Left ventricle myocardium superior (tissue), 1 donor: ENCODE results near the gene LIG1. TPM values are rescaled to one million over a fixed set of nuclear protein-coding genes. Genes with fewer than 3 reads are reported as not detected.

ENCODE experiments used
- ATAC-seq: fragments of 200-7000 bp; cut with Tn5 transposase; one replicate; pipeline ENCODE4 v1.9.1; 2020; ENCODE audit warnings: mild to moderate bottlenecking, moderate library complexity
- DNase-seq: peaks from one replicate; pipeline ENCODE4 v3.0.0-alpha.2; 2020
- intact Hi-C: fragments of 100-400 bp; cut with micrococcal nuclease; formaldehyde crosslinking; loops from one replicate; pipeline ENCODE4 v1.11.0; 2022
- total RNA-seq: library from RNA; stranded (reverse); fragmentation: NEBNext Ultra II Directional; extraction: Animal tissue kit (Norgen Biotek cat#: 25700); gene quantifications from one replicate; pipeline ENCODE4 v1.2.1, GENCODE V29; 2021
- donor health status: DM: no; HTN: yes; CAD: no; lungs with severe emphysema.

The LIG1 gene
- total RNA-seq, 1 donor from 2014 or later, result 2.8 TPM

GRCh38 chr19:48133094-48133493 is 37.0 kb downstream of the LIG1 start:
- DNase-seq, result no peak
- intact Hi-C loops, result no loop called here
- no peak for ATAC-seq

- DNase-seq (no peak), ATAC-seq (no peak)
- intact Hi-C loops, result no loop called here
Measured at GRCh38 chr19:48127561-48127960, 42.6 kb downstream of the LIG1 start.

- intact Hi-C loops, result no loop called here
- ATAC-seq (no peak), DNase-seq (no peak)
Measured at GRCh38 chr19:48123907-48124651, 46.1 kb downstream of the LIG1 start.

- DNase-seq (no peak), ATAC-seq (no peak)
- intact Hi-C loops, result no loop called here
Measured at GRCh38 chr19:48122421-48122820, 47.7 kb downstream of the LIG1 start.

GRCh38 chr19:48121909-48122371 is 48.2 kb downstream of the LIG1 start:
- ATAC-seq (peak; percentile 48), DNase-seq (no peak)
- intact Hi-C loops, result no loop called here

- DNase-seq (no peak), ATAC-seq (no peak)
- intact Hi-C loops, result no loop called here
Measured at GRCh38 chr19:48121066-48121465, 49.1 kb downstream of the LIG1 start.

- intact Hi-C loops, result no loop called here
- DNase-seq, result no peak
- ATAC-seq, result no peak
Measured at GRCh38 chr19:48120505-48120904, 49.6 kb downstream of the LIG1 start.

GRCh38 chr19:48118131-48118517 is 52.0 kb downstream of the LIG1 start:
- intact Hi-C loops, result no loop called here
- DNase-seq (no peak), ATAC-seq (no peak)

- intact Hi-C loops, result no loop called here
- ATAC-seq (no peak), DNase-seq (no peak)
Measured at GRCh38 chr19:48117515-48118130, 52.5 kb downstream of the LIG1 start.

- no peak for DNase-seq
- intact Hi-C loops, result no loop called here
- no peak for ATAC-seq
Measured at GRCh38 chr19:48113190-48113917, 56.8 kb downstream of the LIG1 start.

- no peak for DNase-seq
- intact Hi-C loops, result no loop called here
- no peak for ATAC-seq
Measured at GRCh38 chr19:48111280-48111679, 58.9 kb downstream of the LIG1 start.

- ATAC-seq (peak; percentile 95), DNase-seq (peak; percentile 96)
- intact Hi-C loops, result no loop called here
Measured at GRCh38 chr19:48110350-48110966, 59.7 kb downstream of the LIG1 start, which contains the start of gene PLA2G4C. PLA2G4C (minus strand) TSS chr19:48110817; CDS start chr19:48106529, 4,288 bp downstream.

GRCh38 chr19:48108997-48109782 is 61.0 kb downstream of the LIG1 start:
- intact Hi-C loops, result loop anchor here (5.0 kb wide), 1 partner anchor 43 kb away; no protein-coding TSS in a partner anchor
- DNase-seq (no peak), ATAC-seq (no peak)

- intact Hi-C loops, result no loop called here
- DNase-seq, result no peak
- ATAC-seq, result no peak
Measured at GRCh38 chr19:48103922-48104321, 66.2 kb downstream of the LIG1 start.

- ATAC-seq (no peak), DNase-seq (no peak)
- intact Hi-C loops, result no loop called here
Measured at GRCh38 chr19:48102870-48103751, 67.0 kb downstream of the LIG1 start.

- ATAC-seq, result no peak
- no peak for DNase-seq
- intact Hi-C loops, result no loop called here
Measured at GRCh38 chr19:48095612-48096175, 74.5 kb downstream of the LIG1 start.

GRCh38 chr19:48094855-48095203 is 75.3 kb downstream of the LIG1 start:
- DNase-seq (no peak), ATAC-seq (no peak)
- intact Hi-C loops, result no loop called here
